ENCODE results near the gene ALPI. TPM values are rescaled to one million over a fixed set of nuclear protein-coding genes. Genes with fewer than 3 reads are reported as not detected.
"Not testable (repeated sequence)": the region's sequence is repeated elsewhere in the genome, so short reads cannot be mapped to it uniquely, and the experiment has no call there.

The ALPI gene
- total RNA-seq, 1 experiment from 2014 or later: not detected

- DNase-seq (ENCODE audit: low spot score): not testable (repeated sequence)
These were observed 14.0 kb upstream of the ALPI start for GRCh38 chr2:232441922-232442321.

GRCh38 chr2:232442431-232442830, 13.5 kb upstream of the ALPI start:
- DNase-seq (ENCODE audit: low spot score): not testable (repeated sequence)

- DNase-seq (ENCODE audit: low spot score): not testable (repeated sequence)
These were observed 12.9 kb upstream of the ALPI start for GRCh38 chr2:232443047-232443446.

DNA sequence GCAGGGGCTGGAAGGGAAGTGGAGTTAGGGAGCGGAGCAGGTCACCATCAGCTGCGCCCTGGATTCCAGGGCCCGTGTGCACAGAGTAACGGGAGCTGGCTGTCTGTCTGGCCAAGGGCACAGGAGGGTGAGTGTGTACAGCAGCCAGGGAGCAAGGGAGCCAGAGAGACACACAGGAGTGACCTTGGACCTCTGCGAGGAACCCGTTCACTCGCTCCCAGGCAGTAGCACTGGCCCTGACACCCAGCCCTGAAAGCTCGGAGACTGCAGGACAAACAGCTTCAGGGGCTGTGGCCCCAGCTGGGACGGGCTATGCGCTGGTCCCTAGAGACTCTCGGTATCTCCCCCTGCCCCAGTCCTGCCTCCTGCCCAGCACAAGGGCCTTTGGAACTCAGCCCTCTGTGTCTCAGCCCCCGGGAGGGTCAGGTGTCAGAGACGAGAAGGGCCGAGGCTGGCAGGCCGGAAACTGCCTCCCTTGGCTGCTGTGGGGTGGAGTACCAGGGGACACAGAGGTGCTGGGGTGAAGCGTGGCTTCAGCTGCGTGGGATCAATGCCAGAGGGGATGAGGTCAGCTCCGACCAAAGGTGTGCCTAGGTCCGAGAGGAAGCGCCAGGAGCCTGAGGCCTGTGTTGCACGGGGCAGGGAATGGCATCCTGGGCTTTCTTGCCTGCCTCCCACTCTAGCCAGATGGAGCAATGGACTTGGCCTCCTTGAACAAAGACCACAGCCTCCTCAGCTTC, 12.1 kb upstream of the ALPI start:
- DNase-seq (ENCODE audit: low spot score): not testable (repeated sequence)

DNA sequence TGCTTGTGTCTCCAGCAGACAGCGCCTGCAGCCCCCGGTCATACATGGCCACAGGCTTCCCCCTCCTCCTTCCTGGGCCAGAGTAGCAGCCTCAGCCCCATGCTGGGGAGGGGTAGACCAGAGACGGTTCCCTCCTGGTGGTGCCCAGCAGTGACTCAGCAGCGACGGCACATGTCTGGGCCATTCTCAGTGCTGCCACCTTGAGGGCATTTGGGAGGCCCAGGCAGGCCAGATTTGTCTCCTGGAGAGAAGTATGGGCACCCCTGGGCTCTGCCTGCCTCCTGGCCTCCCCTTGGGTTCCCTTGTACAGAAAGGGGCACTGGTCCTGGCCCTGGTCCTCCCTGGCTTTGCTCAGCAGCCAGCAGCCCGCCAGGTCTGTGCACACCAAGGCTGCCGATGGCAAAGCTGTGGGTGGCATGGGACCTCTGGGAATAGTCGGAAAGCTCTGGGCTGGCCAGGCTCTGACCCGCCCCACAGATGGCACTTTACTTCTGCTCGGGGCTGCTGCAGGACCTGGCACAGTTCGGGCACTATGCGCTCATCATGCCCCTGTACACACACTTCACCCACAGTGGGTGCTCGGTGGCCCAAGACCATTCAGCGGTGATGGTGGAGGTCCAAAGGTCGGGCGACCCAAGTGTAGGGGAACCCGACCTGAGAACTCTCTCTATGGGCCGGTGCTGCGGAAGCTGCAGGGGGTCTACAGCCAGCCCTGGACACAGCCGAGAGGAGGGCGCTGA, 11.4 kb upstream of the ALPI start:
- DNase-seq (ENCODE audit: low spot score): peak; percentile 82

DNA sequence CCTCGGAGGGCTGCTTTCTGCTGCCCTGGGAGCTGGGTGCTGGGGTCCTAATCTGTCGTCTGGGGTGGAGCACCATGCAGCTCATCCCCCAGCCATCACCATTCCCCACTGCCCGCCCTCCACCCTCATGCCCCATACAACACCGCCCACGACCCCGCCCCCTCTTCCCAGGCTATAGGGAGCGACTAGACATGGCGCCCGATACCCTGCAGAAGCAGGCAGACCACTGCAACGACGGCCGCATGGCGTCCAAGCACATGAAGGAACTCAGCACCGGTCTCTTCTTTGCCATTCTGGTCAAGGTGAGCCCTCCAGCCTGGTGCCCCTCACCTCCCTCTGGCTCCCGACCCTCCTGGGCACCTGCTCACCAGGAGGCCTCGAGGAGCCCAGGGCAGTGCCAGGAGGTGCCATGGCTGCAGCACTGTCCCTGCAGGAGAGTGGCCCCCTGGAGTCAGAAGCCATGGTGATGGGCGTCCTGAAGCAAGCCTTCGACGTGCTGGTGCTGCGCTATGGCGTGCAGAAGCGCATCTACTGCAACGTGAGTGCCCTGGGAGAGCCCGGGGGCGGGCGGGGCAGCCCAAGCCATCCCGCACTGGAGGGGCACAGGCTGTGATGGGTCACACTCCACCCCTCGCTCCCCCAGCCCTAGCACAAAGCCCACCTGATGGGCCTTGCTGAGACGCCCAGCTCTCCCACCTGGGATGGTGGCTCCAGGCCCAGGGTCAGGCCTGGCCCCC, 10.6 kb upstream of the ALPI start:
- DNase-seq (ENCODE audit: low spot score): not testable (repeated sequence)

- DNase-seq (ENCODE audit: low spot score): not testable (repeated sequence)
These were observed 9.6 kb upstream of the ALPI start for GRCh38 chr2:232446266-232446777.

- no peak for DNase-seq (ENCODE audit: low spot score)
These were observed 8.8 kb upstream of the ALPI start for GRCh38 chr2:232447091-232447620.

- DNase-seq (ENCODE audit: low spot score): no peak
These were observed 8.2 kb upstream of the ALPI start for GRCh38 chr2:232447638-232448303.

DNA sequence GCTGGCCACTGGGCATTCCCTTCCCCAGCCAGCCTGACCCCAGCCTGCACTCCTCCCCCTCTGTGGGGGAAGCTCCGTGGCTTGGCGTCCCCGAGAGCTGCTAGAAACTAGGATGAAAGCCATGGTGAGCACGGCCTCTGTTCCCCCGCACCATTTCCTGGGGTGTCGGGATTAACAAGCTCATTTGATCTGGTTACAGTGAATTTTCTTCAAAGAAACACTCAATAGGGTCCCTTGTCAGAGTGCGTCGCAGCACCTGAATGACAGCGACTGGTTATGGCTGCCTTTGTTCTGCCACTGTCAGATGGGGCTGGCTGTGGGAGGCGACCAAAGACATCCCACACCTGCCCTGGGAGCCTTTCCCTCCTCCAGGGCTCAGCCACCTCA, 7.7 kb upstream of the ALPI start:
- DNase-seq (ENCODE audit: low spot score): no peak

GRCh38 chr2:232449964-232450363, 6.0 kb upstream of the ALPI start:
- no peak for DNase-seq (ENCODE audit: low spot score)

GRCh38 chr2:232451645-232452044, 4.3 kb upstream of the ALPI start:
- not testable (repeated sequence) for DNase-seq (ENCODE audit: low spot score)

GRCh38 chr2:232454630-232455029, 1.3 kb upstream of the ALPI start:
- no peak for DNase-seq (ENCODE audit: low spot score)

DNA sequence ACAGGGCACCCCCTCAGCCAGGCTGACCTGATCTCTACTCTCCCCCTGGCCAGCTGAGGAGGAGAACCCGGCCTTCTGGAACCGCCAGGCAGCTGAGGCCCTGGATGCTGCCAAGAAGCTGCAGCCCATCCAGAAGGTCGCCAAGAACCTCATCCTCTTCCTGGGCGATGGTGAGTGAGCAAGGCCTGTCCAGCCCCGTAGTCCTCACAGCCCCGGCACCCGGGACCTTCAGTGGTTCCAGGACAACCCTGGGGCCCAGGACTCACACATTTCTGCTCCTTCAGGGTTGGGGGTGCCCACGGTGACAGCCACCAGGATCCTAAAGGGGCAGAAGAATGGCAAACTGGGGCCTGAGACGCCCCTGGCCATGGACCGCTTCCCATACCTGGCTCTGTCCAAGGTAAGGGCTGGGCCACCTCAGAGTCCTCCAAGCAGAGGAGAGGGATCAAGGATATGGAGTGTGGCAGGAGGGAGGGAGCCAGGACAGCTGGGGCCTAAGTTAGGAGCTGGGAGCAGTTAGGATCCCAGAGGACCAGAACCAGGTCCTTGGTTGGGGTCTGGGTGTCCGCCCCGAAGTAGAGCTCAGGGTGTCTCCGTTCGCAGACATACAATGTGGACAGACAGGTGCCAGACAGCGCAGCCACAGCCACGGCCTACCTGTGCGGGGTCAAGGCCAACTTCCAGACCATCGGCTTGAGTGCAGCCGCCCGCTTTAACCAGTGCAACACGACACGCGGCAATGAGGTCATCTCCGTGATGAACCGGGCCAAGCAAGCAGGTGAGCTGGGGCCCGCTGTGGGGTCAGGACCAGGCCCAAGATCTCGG, 555 bp downstream of the ALPI start:
- DNase-seq (ENCODE audit: low spot score): no peak

- DNase-seq (ENCODE audit: low spot score): no peak
These were observed 1.4 kb downstream of the ALPI start for GRCh38 chr2:232457121-232458011.

- DNase-seq (ENCODE audit: low spot score): no peak
These were observed 2.2 kb downstream of the ALPI start for GRCh38 chr2:232458051-232458660.

DNA sequence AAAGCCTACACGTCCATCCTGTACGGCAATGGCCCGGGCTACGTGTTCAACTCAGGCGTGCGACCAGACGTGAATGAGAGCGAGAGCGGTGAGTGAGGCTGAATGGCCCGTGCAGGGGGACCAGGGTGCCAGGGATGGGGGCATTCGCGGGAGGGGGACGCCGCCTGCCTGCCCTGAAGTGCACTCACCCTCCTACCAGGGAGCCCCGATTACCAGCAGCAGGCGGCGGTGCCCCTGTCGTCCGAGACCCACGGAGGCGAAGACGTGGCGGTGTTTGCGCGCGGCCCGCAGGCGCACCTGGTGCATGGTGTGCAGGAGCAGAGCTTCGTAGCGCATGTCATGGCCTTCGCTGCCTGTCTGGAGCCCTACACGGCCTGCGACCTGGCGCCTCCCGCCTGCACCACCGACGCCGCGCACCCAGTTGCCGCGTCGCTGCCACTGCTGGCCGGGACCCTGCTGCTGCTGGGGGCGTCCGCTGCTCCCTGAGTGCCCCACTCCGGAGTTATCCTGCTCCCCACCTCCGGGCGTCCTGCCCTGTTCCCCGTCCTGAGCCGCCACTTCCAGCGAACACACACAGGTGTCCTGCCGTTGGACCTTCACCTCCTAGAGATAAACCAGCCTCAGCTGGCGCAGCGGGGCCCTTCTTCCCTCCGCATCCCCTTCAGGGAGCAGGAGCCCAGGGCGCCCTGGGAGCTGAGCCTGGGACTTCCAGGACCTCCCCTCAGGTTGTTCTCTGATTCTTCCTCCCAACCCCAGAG, 2.9 kb downstream of the ALPI start:
- no peak for DNase-seq (ENCODE audit: low spot score)

DNA sequence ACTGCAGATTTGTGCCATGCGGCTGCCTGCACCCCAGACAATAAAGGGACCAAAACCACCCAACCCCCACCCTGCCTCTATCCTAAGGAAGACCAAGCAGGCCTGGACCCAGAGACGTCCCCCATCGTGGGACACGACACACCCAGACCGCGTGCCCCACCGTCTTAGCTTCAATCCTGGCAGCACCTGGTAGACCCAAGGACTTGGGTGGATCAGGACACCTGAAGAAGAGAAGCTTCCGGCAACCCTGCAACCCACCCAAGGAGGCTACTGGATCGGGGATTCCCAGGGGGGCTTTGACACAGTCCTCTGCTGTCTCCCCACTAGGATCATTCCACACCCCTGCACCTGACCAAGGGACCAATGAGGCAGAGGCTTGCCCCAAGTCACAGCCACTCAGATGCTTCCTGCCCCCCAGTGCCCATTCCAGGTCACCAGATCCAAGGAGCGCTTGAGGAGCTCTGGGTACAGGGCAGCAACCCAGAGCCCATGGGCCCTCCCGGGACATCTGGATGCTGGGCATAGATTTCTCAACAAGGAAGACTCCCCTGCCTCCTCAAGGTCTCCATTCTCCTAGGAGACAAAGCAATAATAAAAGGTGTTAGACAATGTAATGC, 3.6 kb downstream of the ALPI start:
- no peak for DNase-seq (ENCODE audit: low spot score)
